Effector CD8-positive, alpha-beta T cell (primary cell): Measurements from ENCODE around the gene POFUT2.

Experiments used
- DNase-seq: peaks from one replicate; lab custom pipeline; 2025; lab: John Stamatoyannopoulos, UW

The POFUT2 gene

GRCh38 chr21:45262616-45263015 lies 25.1 kb downstream of the POFUT2 start:
- no peak for DNase-seq

- no peak for DNase-seq
These were observed 25.6 kb downstream of the POFUT2 start for GRCh38 chr21:45262041-45262581.

GRCh38 chr21:45261093-45261492 lies 26.6 kb downstream of the POFUT2 start:
- DNase-seq: no peak

GRCh38 chr21:45260191-45260825 lies 27.4 kb downstream of the POFUT2 start:
- no peak for DNase-seq

- DNase-seq: no peak
These were observed 28.4 kb downstream of the POFUT2 start for GRCh38 chr21:45259206-45259840.

- no peak for DNase-seq
These were observed 29.2 kb downstream of the POFUT2 start for GRCh38 chr21:45258466-45258865.

- DNase-seq: no peak
These were observed 29.9 kb downstream of the POFUT2 start for GRCh38 chr21:45257673-45258341.

GRCh38 chr21:45256912-45257672 lies 30.6 kb downstream of the POFUT2 start:
- DNase-seq: no peak

GRCh38 chr21:45256021-45256911 lies 31.4 kb downstream of the POFUT2 start:
- DNase-seq: no peak

- DNase-seq: no peak
These were observed 32.2 kb downstream of the POFUT2 start for GRCh38 chr21:45255381-45256020.

GRCh38 chr21:45254460-45254930 lies 33.2 kb downstream of the POFUT2 start:
- DNase-seq: no peak

GRCh38 chr21:45253633-45254459 lies 33.8 kb downstream of the POFUT2 start:
- DNase-seq: no peak

- DNase-seq: no peak
These were observed 34.5 kb downstream of the POFUT2 start for GRCh38 chr21:45253180-45253579.

- no peak for DNase-seq
These were observed 35.2 kb downstream of the POFUT2 start for GRCh38 chr21:45252448-45252925.

GRCh38 chr21:45251635-45252447 lies 35.9 kb downstream of the POFUT2 start:
- no peak for DNase-seq

- no peak for DNase-seq
These were observed 36.6 kb downstream of the POFUT2 start for GRCh38 chr21:45250914-45251634.

- DNase-seq: no peak
These were observed 37.4 kb downstream of the POFUT2 start for GRCh38 chr21:45250272-45250671.

GRCh38 chr21:45249626-45250025 lies 38.1 kb downstream of the POFUT2 start:
- no peak for DNase-seq
